CD14-positive monocyte (primary cell): ENCODE results near the gene IL10RB. TPM values are rescaled to one million over a fixed set of nuclear protein-coding genes. Genes with fewer than 3 reads are reported as not detected.

Experiments
- DNase-seq, 3 donors: peaks; one replicate each; pipeline ENCODE4 v3.0.0-alpha.2; 2011 to 2022
- H2AFZ ChIP-seq: 2 replicates; pipeline ENCODE4 v1.6.0; 2012; ENCODE audit warnings: mild to moderate bottlenecking, low read depth, low read length, inconsistent platforms; ENCODE audit not compliant: insufficient read depth, poor library complexity, severe bottlenecking
- H3K27ac ChIP-seq, 2 donors: 1 replicate in 1 of 2; 2 replicates in 1 of 2; pipeline ENCODE4 v1.5.1; 2012 to 2013; ENCODE audit warnings: low read length in 2 of 2, control low read depth in 1 of 2, inconsistent platforms in 1 of 2, low read depth in 1 of 2, mild to moderate bottlenecking in 1 of 2
- H3K27me3 ChIP-seq, 2 donors: one replicate each; pipeline versions ENCODE4 v1.6.0 to v1.6.1; 2011 to 2013; ENCODE audit warnings: low read length in 2 of 2; ENCODE audit not compliant: control insufficient read depth in 2 of 2, insufficient read depth in 2 of 2
- H3K36me3 ChIP-seq, 2 donors: replicated peaks in 1 of 2; 1 replicate in 1 of 2; 2 replicates in 1 of 2; pipeline versions ENCODE4 v1.5.1 to v1.6.1; 2012 to 2013; ENCODE audit warnings: low read length in 2 of 2, control low read depth in 1 of 2, inconsistent platforms in 1 of 2, mild to moderate bottlenecking in 1 of 2; ENCODE audit not compliant: insufficient read depth in 2 of 2, control insufficient read depth in 1 of 2
- H3K4me1 ChIP-seq, 2 donors: 1 replicate in 1 of 2; 2 replicates in 1 of 2; pipeline versions ENCODE4 v1.5.1 to v1.6.1; 2012 to 2013; ENCODE audit warnings: low read length in 2 of 2, control low read depth in 1 of 2, inconsistent platforms in 1 of 2, mild to moderate bottlenecking in 1 of 2, moderate library complexity in 1 of 2; ENCODE audit not compliant: insufficient read depth in 2 of 2, control insufficient read depth in 1 of 2
- H3K4me2 ChIP-seq: replicated peaks from 2 replicates; pipeline ENCODE3; 2012; ENCODE audit warnings: low read length, moderate library complexity, mild to moderate bottlenecking; ENCODE audit not compliant: poor library complexity, severe bottlenecking; ENCODE audit errors: extremely low read depth
- H3K4me3 ChIP-seq, 3 experiments: fragments of 200-600 bp in 1 of 3; sonication (generic) in 1 of 3; replicated peaks in 1 of 3; 1 replicate in 2 of 3; 2 replicates in 1 of 3; pipeline ENCODE4 v1.5.1; 2011 to 2013; ENCODE audit warnings: low read length in 3 of 3, mild to moderate bottlenecking in 3 of 3, control low read depth in 2 of 3, low read depth in 2 of 3, inconsistent platforms in 1 of 3, moderate library complexity in 1 of 3
- H3K79me2 ChIP-seq: 2 replicates; pipeline ENCODE4 v1.6.0; 2012; ENCODE audit warnings: mild to moderate bottlenecking, control low read depth, inconsistent platforms, low read length, moderate library complexity; ENCODE audit not compliant: insufficient read depth
- H3K9ac ChIP-seq: 2 replicates; pipeline ENCODE4 v1.6.0; 2017; ENCODE audit warnings: low read length, mild to moderate bottlenecking; ENCODE audit not compliant: insufficient read depth, poor library complexity, severe bottlenecking
- H3K9me3 ChIP-seq, 2 donors: replicated peaks in 1 of 2; 1 replicate in 1 of 2; 2 replicates in 1 of 2; pipeline versions ENCODE4 v1.5.1 to v1.6.1; 2012 to 2013; ENCODE audit warnings: low read length in 2 of 2, control low read depth in 1 of 2; ENCODE audit not compliant: control insufficient read depth in 1 of 2, insufficient read depth in 1 of 2
- H4K20me1 ChIP-seq: 2 replicates; pipeline ENCODE4 v1.6.0; 2012; ENCODE audit warnings: mild to moderate bottlenecking, low read length, control low read depth, moderate library complexity; ENCODE audit not compliant: insufficient read depth
- H3K27ac Mint-ChIP-seq, 7 donors: one replicate each; pipeline ENCODE4 v1.8.0; 2020; ENCODE audit warnings: mild to moderate bottlenecking in 7 of 7, mixed read lengths in 7 of 7, moderate library complexity in 6 of 7, inconsistent platforms in 2 of 7
- H3K27me3 Mint-ChIP-seq, 3 donors: one replicate each; pipeline ENCODE4 v1.8.0; 2021 to 2022; ENCODE audit warnings: low read depth in 3 of 3, mild to moderate bottlenecking in 3 of 3, mixed read lengths in 3 of 3, moderate library complexity in 3 of 3, inconsistent platforms in 1 of 3
- H3K36me3 Mint-ChIP-seq, 2 donors: one replicate each; pipeline ENCODE4 v1.8.0; 2020; ENCODE audit warnings: mixed read lengths in 2 of 2, inconsistent platforms in 1 of 2, mild to moderate bottlenecking in 1 of 2
- H3K4me1 Mint-ChIP-seq: one replicate; pipeline ENCODE4 v1.8.0; 2020; ENCODE audit warnings: mild to moderate bottlenecking, mixed read lengths
- H3K4me3 Mint-ChIP-seq, 2 donors: one replicate each; pipeline ENCODE4 v1.8.0; 2020; ENCODE audit warnings: mild to moderate bottlenecking in 2 of 2, mixed read lengths in 2 of 2, moderate library complexity in 1 of 2
- H3K9me3 Mint-ChIP-seq, 7 donors: one replicate each; pipeline ENCODE4 v1.8.0; 2020 to 2022; ENCODE audit warnings: mixed read lengths in 7 of 7, mild to moderate bottlenecking in 6 of 7, moderate library complexity in 6 of 7, inconsistent platforms in 2 of 7
- CTCF ChIP-seq: fragments of 200-600 bp; IDR thresholded peaks from one replicate; pipeline ENCODE4 v1.8.0; 2022; ENCODE audit warnings: antibody characterized with exemption, mild to moderate bottlenecking
- WGBS: methylation state at CpG from one replicate; pipeline ENCODE4 v1.1.5; 2013; ENCODE audit warnings: missing lambda C conversion rate; ENCODE audit not compliant: insufficient coverage; 5-methylcytosine and 5-hydroxymethylcytosine counted together
- intact Hi-C, 2 donors: fragments of 100-400 bp; cut with micrococcal nuclease; formaldehyde crosslinking; loops; one replicate each; pipeline versions ENCODE4 v1.15.0 to v1.15.1; 2023
- polyA plus RNA-seq, 3 donors: library from polyadenylated mRNA; depleted of rRNA in 1 of 3; unstranded in 2 of 3; stranded (reverse) in 1 of 3; fragments of 300-500 nt in 2 of 3; fragments of >200 nt in 1 of 3; fragmentation: Illumina TruSeq in 2 of 3; gene quantifications; 1 replicate in 2 of 3; 2 replicates in 1 of 3; pipeline ENCODE4 v1.2.3, GENCODE V29; 2012 to 2021

IL10RB gene
- polyA plus RNA-seq, 3 donors: 79.0 to 225 (median 212) TPM

- H3K36me3 ChIP-seq: no peaks in the 10 kb centered on the region
- intact Hi-C loops: no loop called here
- H2AFZ ChIP-seq: no peak overlapping the region
- no CpG with 5 or more reads among the region's 1 CpG for WGBS
- no peak for DNase-seq
- no peaks in the 10 kb centered on the region for H3K9me3 ChIP-seq
- no peak overlapping the region for H3K27ac Mint-ChIP-seq
- H4K20me1 ChIP-seq: no peaks in the 10 kb centered on the region
- no peak overlapping the region for H3K4me3 Mint-ChIP-seq
- H3K4me1 Mint-ChIP-seq: peaks cover 42% of the 10 kb centered on the region
- no peak overlapping the region for H3K4me2 ChIP-seq
- peaks cover 0 to 1% of the 10 kb centered on the region in 2 donors for H3K36me3 Mint-ChIP-seq
- H3K79me2 ChIP-seq: no peaks in the 10 kb centered on the region
- no peak overlapping the region for H3K9ac ChIP-seq
- H3K27me3 ChIP-seq: no peaks in the 10 kb centered on the region
- peaks cover 0 to 7% (median 4%) of the 10 kb centered on the region in 7 donors for H3K9me3 Mint-ChIP-seq
- H3K27me3 Mint-ChIP-seq: no peaks in the 10 kb centered on the region
- no peak overlapping the region for H3K27ac ChIP-seq
- TF ChIP-seq CTCF: no peak
- no peak overlapping the region for H3K4me3 ChIP-seq
- H3K4me1 ChIP-seq: peaks cover 37 to 48% of the 10 kb centered on the region in 2 donors
These were observed 47.0 kb downstream of the IL10RB start for GRCh38 chr21:33313183-33313582.

- H2AFZ ChIP-seq: no peak overlapping the region
- no peak for TF ChIP-seq CTCF
- no peak overlapping the region for H3K4me3 Mint-ChIP-seq
- H4K20me1 ChIP-seq: no peaks in the 10 kb centered on the region
- H3K36me3 ChIP-seq: no peaks in the 10 kb centered on the region
- no CpG with 5 or more reads among the region's 4 CpGs for WGBS
- peaks cover 39% of the 10 kb centered on the region for H3K4me1 Mint-ChIP-seq
- peaks cover 0 to 1% of the 10 kb centered on the region in 2 donors for H3K36me3 Mint-ChIP-seq
- H3K9me3 ChIP-seq: no peaks in the 10 kb centered on the region
- no peak for DNase-seq
- H3K4me3 ChIP-seq: no peak overlapping the region
- no peaks in the 10 kb centered on the region for H3K27me3 Mint-ChIP-seq
- no peaks in the 10 kb centered on the region for H3K79me2 ChIP-seq
- peaks cover 36 to 46% of the 10 kb centered on the region in 2 donors for H3K4me1 ChIP-seq
- H3K27ac Mint-ChIP-seq: no peak overlapping the region
- no peak overlapping the region for H3K27ac ChIP-seq
- H3K9ac ChIP-seq: no peak overlapping the region
- H3K27me3 ChIP-seq: no peaks in the 10 kb centered on the region
- intact Hi-C loops: no loop called here
- peaks cover 0 to 7% (median 4%) of the 10 kb centered on the region in 7 donors for H3K9me3 Mint-ChIP-seq
- no peak overlapping the region for H3K4me2 ChIP-seq
These were observed 47.4 kb downstream of the IL10RB start for GRCh38 chr21:33313611-33314010.
